GM12878 (cell line): ENCODE measurements around the gene FXYD6. TPM values are rescaled to one million over a fixed set of nuclear protein-coding genes. Genes with fewer than 3 reads are reported as not detected.

Experiments used
- ATAC-seq: fragments of 200-7000 bp; cut with Tn5 transposase; 3 replicates; pipeline ENCODE4 v1.9.1; 2020; ENCODE audit warnings: mild to moderate bottlenecking, moderate library complexity
- BruUV-seq: library from RNA; stranded (reverse); fragments of 400-500 nt; replicated peaks from 2 replicates; lab custom pipeline; 2021; lab: Mats Ljungman, UMichigan
- CTCF ChIA-PET: fragments of 300-600 bp; sonication (Branson Sonifier 250); formaldehyde crosslinking; extraction: SDS; loops from one replicate; lab custom pipeline; 2021; ENCODE audit warnings: inconsistent platforms; lab: Yijun Ruan, JAX
- POLR2A ChIA-PET: fragments of 350-600 bp; formaldehyde crosslinking; extraction: SDS; loops from one replicate; lab custom pipeline; 2021; ENCODE audit warnings: inconsistent platforms; lab: Charles Lee
- RAD21 ChIA-PET: fragments of 300-600 bp; sonication (Branson Sonifier 250); formaldehyde crosslinking; loops from one replicate; lab custom pipeline; 2023; ENCODE audit warnings: antibody characterized with exemption; ENCODE audit not compliant: unreplicated experiment; lab: Charles Lee
- SMC1A ChIA-PET: fragments of 300-600 bp; sonication (Branson Sonifier 250); formaldehyde crosslinking; loops from one replicate; lab custom pipeline; 2023; ENCODE audit not compliant: unreplicated experiment, uncharacterized antibody; lab: Charles Lee
- DNase-seq: peaks from one replicate; pipeline ENCODE4 v3.0.0-alpha.2; 2011; ENCODE audit warnings: low read depth, low spot score
- FAIRE-seq: peaks from 3 replicates; lab custom pipeline; 2011; peaks lifted over from hg19 to GRCh38; lab: Jason Lieb, UNC
- H2AFZ ChIP-seq: 2 replicates; pipeline ENCODE4 v1.6.0; 2011; ENCODE audit warnings: low read depth, low read length, control low read depth; ENCODE audit not compliant: control insufficient read depth
- H3K27ac ChIP-seq: 2 replicates; pipeline ENCODE4 v1.5.1; 2011; ENCODE audit warnings: control low read depth; ENCODE audit not compliant: control insufficient read depth, insufficient read depth
- H3K27me3 ChIP-seq, 2 experiments: replicated peaks in 1 of 2; 2 replicates each; pipeline versions ENCODE4 v1.6.0 to v1.6.1; 2011; ENCODE audit warnings: low read length in 1 of 2; ENCODE audit not compliant: control insufficient read depth in 2 of 2, insufficient read depth in 2 of 2
- H3K36me3 ChIP-seq, 2 experiments: 2 replicates each; pipeline ENCODE4 v1.5.1; 2011; ENCODE audit warnings: low read length in 1 of 2; ENCODE audit not compliant: control insufficient read depth in 2 of 2, insufficient read depth in 2 of 2
- H3K4me1 ChIP-seq: 2 replicates; pipeline ENCODE4 v1.6.1; 2011; ENCODE audit warnings: mild to moderate bottlenecking, low read length, moderate library complexity, mixed read lengths; ENCODE audit not compliant: control insufficient read depth, insufficient read depth
- H3K4me2 ChIP-seq: 2 replicates; pipeline ENCODE4 v1.6.0; 2011; ENCODE audit warnings: control low read depth; ENCODE audit not compliant: control insufficient read depth, insufficient read depth
- H3K4me3 ChIP-seq: fragments of 200-600 bp; sonication (generic); 2 replicates; pipeline ENCODE4 v1.5.1; 2016
- H3K79me2 ChIP-seq: 2 replicates; pipeline ENCODE4 v1.6.0; 2011; ENCODE audit warnings: low read length; ENCODE audit not compliant: control insufficient read depth, insufficient read depth
- H3K9ac ChIP-seq: 2 replicates; pipeline ENCODE4 v1.8.0; 2011; ENCODE audit warnings: low read length, control low read depth, mixed read lengths; ENCODE audit not compliant: control insufficient read depth, insufficient read depth
- H3K9me3 ChIP-seq: replicated peaks from 3 replicates; pipeline ENCODE4 v1.5.1; 2011; ENCODE audit warnings: mild to moderate bottlenecking, low read length; ENCODE audit not compliant: control insufficient read depth, insufficient read depth
- H4K20me1 ChIP-seq: 2 replicates; pipeline ENCODE4 v1.6.0; 2011; ENCODE audit not compliant: control insufficient read depth, insufficient read depth
- BACH1 ChIP-seq: fragments of 450-650 bp; IDR thresholded peaks from 2 replicates; pipeline ENCODE4 v1.6.1; 2017; ENCODE audit warnings: mild to moderate bottlenecking, borderline replicate concordance
- CHD1 ChIP-seq: IDR thresholded peaks from 2 replicates; pipeline ENCODE4 v1.6.1; 2012; ENCODE audit warnings: low read depth, low read length, improper control_type of control experiment
- CHD2 ChIP-seq: IDR thresholded peaks from 2 replicates; pipeline ENCODE4 v1.6.1; 2011; ENCODE audit warnings: low read depth, low read length, improper control_type of control experiment, borderline replicate concordance
- DPF2 ChIP-seq: fragments of 450-650 bp; IDR thresholded peaks from 2 replicates; pipeline ENCODE4 v1.6.1; 2017; ENCODE audit warnings: mild to moderate bottlenecking
- EZH2 ChIP-seq: IDR thresholded peaks from 2 replicates; pipeline ENCODE4 v1.6.1; 2012; ENCODE audit warnings: low read depth, mild to moderate bottlenecking, control low read depth, inconsistent platforms, low read length, borderline replicate concordance; ENCODE audit not compliant: control insufficient read depth
- FOS ChIP-seq: IDR thresholded peaks from 3 replicates; pipeline ENCODE4 v1.6.1; 2011; ENCODE audit warnings: borderline replicate concordance; ENCODE audit not compliant: insufficient read length; ENCODE audit errors: extremely low read depth
- NBN ChIP-seq: fragments of 450-650 bp; IDR thresholded peaks from 2 replicates; pipeline ENCODE4 v1.6.1; 2016
- NFIC ChIP-seq: IDR thresholded peaks from 2 replicates; pipeline ENCODE4 v1.6.1; 2012; ENCODE audit warnings: low read depth, mild to moderate bottlenecking, inconsistent platforms, low read length, moderate library complexity
- PML ChIP-seq: IDR thresholded peaks from 2 replicates; pipeline ENCODE4 v1.6.1; 2012; ENCODE audit warnings: low read length, inconsistent platforms
- RB1 ChIP-seq: fragments of 450-650 bp; formaldehyde crosslinking; IDR thresholded peaks from 2 replicates; pipeline ENCODE4 v1.6.1; 2017; ENCODE audit warnings: mild to moderate bottlenecking, borderline replicate concordance
- STAT3 ChIP-seq: IDR thresholded peaks from 2 replicates; pipeline ENCODE4 v1.6.1; 2011; ENCODE audit warnings: low read depth, low read length, improper control_type of control experiment
- SUPT20H ChIP-seq: IDR thresholded peaks from 2 replicates; pipeline ENCODE4 v1.6.1; 2011; ENCODE audit warnings: low read depth, mild to moderate bottlenecking, low read length, moderate library complexity, borderline replicate concordance; ENCODE audit not compliant: control insufficient read depth
- TCF12 ChIP-seq: IDR thresholded peaks from 2 replicates; pipeline ENCODE4 v1.6.1; 2011; ENCODE audit warnings: low read depth, mild to moderate bottlenecking, low read length
- ZBED1 ChIP-seq: IDR thresholded peaks from 2 replicates; pipeline ENCODE4 v1.6.1; 2016; ENCODE audit warnings: borderline replicate concordance
- ZNF274 ChIP-seq: IDR thresholded peaks from one replicate; pipeline ENCODE4 v1.8.0; 2011; ENCODE audit not compliant: insufficient read length, insufficient read depth
- WGBS: methylation state at CpG from one replicate; pipeline ENCODE4 v1.1.6; 2016; ENCODE audit warnings: low lambda C conversion rate; ENCODE audit not compliant: insufficient replicate concordance, insufficient coverage; ENCODE audit errors: missing lambda C conversion rate; 5-methylcytosine and 5-hydroxymethylcytosine counted together
- in situ Hi-C: fragments of 300-500 bp; cut with MboI; formaldehyde crosslinking; loops from 9 replicates; pipeline ENCODE4 v1.14.3; 2018; ENCODE audit warnings: mixed read lengths
- intact Hi-C: fragments of 100-400 bp; cut with micrococcal nuclease; formaldehyde crosslinking; loops from one replicate; pipeline ENCODE4 v1.14.2; 2022; ENCODE audit not compliant: unreplicated experiment
- polyA plus RNA-seq, 11 experiments: library from polyadenylated mRNA; depleted of rRNA in 4 of 11; unstranded in 6 of 11; stranded (reverse) in 5 of 11; fragments of >200 nt; fragmentation: Nextera tagmentation in 4 of 11; fragmentation: Illumina TruSeq in 1 of 11; extraction: Ambion mirVana in 4 of 11; extraction: Trizol in 1 of 11; gene quantifications; 1 replicate in 1 of 11; 2 replicates in 10 of 11; pipeline versions ENCODE4 v1.2.1 to v1.2.3, GENCODE V29; 2011 to 2016; ENCODE audit warnings: inconsistent platforms in 2 of 11, missing spikeins in 2 of 11, low read depth in 1 of 11
- total RNA-seq, 4 experiments: library from RNA; depleted of rRNA in 3 of 4; stranded (reverse); fragments of >200 nt in 3 of 4; fragmentation: Illumina TruSeq in 1 of 4; extraction: Trizol in 1 of 4; gene quantifications; 2 replicates each; pipeline versions ENCODE4 v1.2.1 to v1.2.3, GENCODE V29; 2013 to 2021
- TF ChIP-seq, protein P1 (sequence below): IDR thresholded peaks from 2 replicates; pipeline ENCODE4 v1.6.1; 2011; ENCODE audit warnings: low read depth, mild to moderate bottlenecking, low read length, moderate library complexity, borderline replicate concordance; ENCODE audit errors: extremely low read depth

Gene FXYD6
- total and polyA plus RNA-seq, 10 of the 15 experiments (the other 5 are each of a cell fraction or from before 2014, with no cell fraction given), result 0.09 to 2.0 (median 0.23) TPM; not detected in 2

GRCh38 chr11:117923773-117924172 lies 47.3 kb upstream of the FXYD6 start:
- Histone ChIP-seq H3K79me2 (no peaks in the 10 kb centered on the region), H4K20me1 (no peaks in the 10 kb centered on the region), H2AFZ (no peak overlapping the region), H3K4me2 (no peak overlapping the region), H3K4me1 (peaks cover 8% of the 10 kb centered on the region), H3K9ac (no peak overlapping the region), H3K4me3 (no peak overlapping the region), H3K27ac (no peak overlapping the region), H3K9me3 (no peaks in the 10 kb centered on the region), H3K27me3 (no peaks in the 10 kb centered on the region), H3K36me3 (no peaks in the 10 kb centered on the region)
- 70% methylated on average over 6 of the region's 7 CpGs for WGBS
- TF ChIP-seq FOS, result no peak
- no peak for TF ChIP-seq ZBED1
- TF ChIP-seq, protein P1, sequence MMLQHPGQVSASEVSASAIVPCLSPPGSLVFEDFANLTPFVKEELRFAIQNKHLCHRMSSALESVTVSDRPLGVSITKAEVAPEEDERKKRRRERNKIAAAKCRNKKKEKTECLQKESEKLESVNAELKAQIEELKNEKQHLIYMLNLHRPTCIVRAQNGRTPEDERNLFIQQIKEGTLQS, result no peak
- no peak for TF ChIP-seq TCF12
- no peak for TF ChIP-seq NBN
- TF ChIP-seq PML, result no peak
- no peak for TF ChIP-seq DPF2
- TF ChIP-seq RB1, result no peak
- TF ChIP-seq STAT3, result no peak
- TF ChIP-seq EZH2, result no peak
- TF ChIP-seq SUPT20H, result no peak
- no peak for TF ChIP-seq CHD1
- no peak for TF ChIP-seq CHD2
- TF ChIP-seq ZNF274, result no peak
- no peak for TF ChIP-seq BACH1
- no peak for TF ChIP-seq NFIC
- DNase-seq (no peak), ATAC-seq (0 out of 3 replicates have a peak, but pooled peaks have one; percentile 14), FAIRE-seq (no peak)
- ChIA-PET RAD21 (interaction anchor here (0.7 to 1.2 kb wide), 2 partner anchors 17 to 23 kb away, joined by 3 to 10 read pairs; no protein-coding TSS in a partner anchor), POLR2A (interaction anchor here (0.6 to 1.2 kb wide), 3 partner anchors 11 to 126 kb away, joined by 3 to 8 read pairs (median 4); no protein-coding TSS in a partner anchor), SMC1A (interaction anchor here (0.7 to 3.5 kb wide), 5 partner anchors 10 to 129 kb away, joined by 3 to 14 read pairs (median 4); no protein-coding TSS in a partner anchor), CTCF (interaction anchor here (0.6 to 4.0 kb wide), 7 partner anchors 10 to 130 kb away, joined by 3 to 26 read pairs (median 4); no protein-coding TSS in a partner anchor)
- intact Hi-C loops (no loop called here), in situ Hi-C loops (no loop called here)
- BruUV-seq, result no TSS peak
